SU-DHL-6 (cell line): ENCODE results near the gene GARNL3.

Source experiments
- CTCF ChIP-seq: fragments of 200-600 bp; sonication (generic); IDR thresholded peaks from one replicate; pipeline ENCODE4 v1.5.1; 2017; ENCODE audit warnings: antibody characterized with exemption, mild to moderate bottlenecking, low read length, moderate library complexity; ENCODE audit not compliant: insufficient read depth, poor library complexity, severe bottlenecking
- EZH2phosphoT487 ChIP-seq: fragments of 200-600 bp; sonication (generic), shearing (Covaris generic); conservative IDR thresholded peaks from 2 replicates; pipeline ENCODE4 v1.6.1; 2018; ENCODE audit warnings: mild to moderate bottlenecking, antibody characterized with exemption, low read length, moderate library complexity, mixed read lengths

- TF ChIP-seq CTCF: no peak
- TF ChIP-seq EZH2phosphoT487: no peak
Measured at GRCh38 chr9:127313042-127313560, 48.5 kb downstream of the GARNL3 start.
